B cell (primary cell): ENCODE data around the gene ASAP3. TPM values are rescaled to one million over a fixed set of nuclear protein-coding genes. Genes with fewer than 3 reads are reported as not detected.

Source experiments
- ATAC-seq: fragments of 200-7000 bp; cut with Tn5 transposase; one replicate; pipeline ENCODE4 v1.10.0; 2021; ENCODE audit warnings: low read depth, mild to moderate bottlenecking, moderate number of reproducible peaks, moderate library complexity
- CTCF ChIA-PET: fragments of 350-600 bp; sonication (Branson Sonifier 250); formaldehyde crosslinking; loops from one replicate; lab custom pipeline; 2021; ENCODE audit warnings: antibody characterized with exemption, inconsistent platforms; lab: Charles Lee
- POLR2A ChIA-PET: fragments of 350-600 bp; sonication (Branson Sonifier 250); formaldehyde crosslinking; loops from one replicate; lab custom pipeline; 2021; ENCODE audit warnings: antibody characterized with exemption; lab: Charles Lee
- DNase-seq: peaks from one replicate; pipeline ENCODE4 v3.0.0; 2013
- H2AFZ ChIP-seq: 2 replicates; pipeline ENCODE4 v1.6.1; 2012; ENCODE audit warnings: mild to moderate bottlenecking, low read depth, low read length; ENCODE audit not compliant: insufficient read depth, poor library complexity, severe bottlenecking
- H3K27ac ChIP-seq, 2 donors: 1 replicate in 1 of 2; 2 replicates in 1 of 2; pipeline ENCODE4 v1.5.1; 2012 to 2013; ENCODE audit warnings: low read length in 2 of 2, mild to moderate bottlenecking in 2 of 2, moderate library complexity in 1 of 2
- H3K27me3 ChIP-seq, 4 experiments: fragments of 200-600 bp in 1 of 4; sonication (generic) in 1 of 4; replicated peaks in 1 of 4; 1 replicate in 2 of 4; 2 replicates in 2 of 4; pipeline versions ENCODE4 v1.6.1 to v1.7.0; 2013 to 2016; ENCODE audit warnings: low read length in 3 of 4, mild to moderate bottlenecking in 2 of 4, mixed read lengths in 1 of 4, moderate library complexity in 1 of 4; ENCODE audit not compliant: insufficient read depth in 4 of 4, control insufficient read depth in 3 of 4; ENCODE audit errors: control extremely low read depth in 1 of 4
- H3K36me3 ChIP-seq, 2 experiments: replicated peaks in 1 of 2; 1 replicate in 1 of 2; 2 replicates in 1 of 2; pipeline versions ENCODE4 v1.6.1 to v1.7.1; 2013; ENCODE audit warnings: low read length in 1 of 2; ENCODE audit not compliant: insufficient read depth in 2 of 2, control insufficient read depth in 1 of 2; ENCODE audit errors: control extremely low read depth in 1 of 2, extremely low read depth in 1 of 2
- H3K4me1 ChIP-seq, 2 donors: fragments of 200-600 bp in 1 of 2; sonication (generic) in 1 of 2; 1 replicate in 1 of 2; 2 replicates in 1 of 2; pipeline versions ENCODE4 v1.5.1 to v1.6.1; 2013 to 2017; ENCODE audit warnings: low read length in 2 of 2; ENCODE audit not compliant: control insufficient read depth in 2 of 2, insufficient read depth in 2 of 2
- H3K4me2 ChIP-seq: replicated peaks from 2 replicates; pipeline ENCODE3; 2012; ENCODE audit warnings: mild to moderate bottlenecking, low read depth, low read length; ENCODE audit not compliant: poor library complexity, severe bottlenecking
- H3K4me3 ChIP-seq, 5 experiments: fragments of 200-600 bp in 1 of 5; sonication (generic) in 1 of 5; 1 replicate in 3 of 5; 2 replicates in 2 of 5; pipeline versions ENCODE4 v1.5.1 to v1.7.0; 2011 to 2016; ENCODE audit warnings: low read length in 4 of 5, mild to moderate bottlenecking in 4 of 5, low read depth in 2 of 5, control low read depth in 1 of 5, moderate library complexity in 1 of 5; ENCODE audit not compliant: insufficient read depth in 1 of 5; ENCODE audit errors: control extremely low read depth in 1 of 5, extremely low read depth in 1 of 5
- H3K79me2 ChIP-seq: fragments of 200-600 bp; sonication (generic); one replicate; pipeline ENCODE4 v1.6.0; 2016; ENCODE audit warnings: low read length; ENCODE audit not compliant: control insufficient read depth, insufficient read depth
- H3K9ac ChIP-seq: fragments of 200-600 bp; sonication (generic); 2 replicates; pipeline ENCODE4 v1.6.1; 2017; ENCODE audit warnings: mild to moderate bottlenecking, low read length, moderate library complexity
- H3K9me3 ChIP-seq, 3 donors: one replicate each; pipeline versions ENCODE4 v1.6.1 to v1.7.1; 2013; ENCODE audit warnings: low read length in 2 of 3; ENCODE audit not compliant: control insufficient read depth in 2 of 3, insufficient read depth in 1 of 3; ENCODE audit errors: control extremely low read depth in 1 of 3
- H4K20me1 ChIP-seq: 2 replicates; pipeline ENCODE4 v1.6.0; 2012; ENCODE audit warnings: mild to moderate bottlenecking, low read length; ENCODE audit not compliant: insufficient read depth, control insufficient read depth, poor library complexity, severe bottlenecking
- H3K27ac Mint-ChIP-seq: one replicate; pipeline ENCODE4 v1.8.0; 2021; ENCODE audit warnings: mixed read lengths
- H3K27me3 Mint-ChIP-seq: one replicate; pipeline ENCODE4 v1.8.0; 2021; ENCODE audit warnings: mixed read lengths
- H3K4me1 Mint-ChIP-seq: one replicate; pipeline ENCODE4 v1.8.0; 2021; ENCODE audit warnings: mixed read lengths
- H3K4me3 Mint-ChIP-seq: one replicate; pipeline ENCODE4 v1.8.0; 2021; ENCODE audit warnings: mixed read lengths
- H3K9me3 Mint-ChIP-seq: one replicate; pipeline ENCODE4 v1.8.0; 2022; ENCODE audit warnings: mixed read lengths; ENCODE audit not compliant: insufficient read depth
- EZH2 ChIP-seq: IDR thresholded peaks from 2 replicates; pipeline ENCODE4 v1.6.1; 2012; ENCODE audit warnings: borderline replicate concordance, low read depth, mild to moderate bottlenecking, moderate library complexity, low read length; ENCODE audit not compliant: insufficient read depth, poor library complexity, severe bottlenecking
- WGBS: methylation state at CpG from one replicate; pipeline ENCODE4 v1.1.5; 2013; ENCODE audit warnings: missing lambda C conversion rate; ENCODE audit not compliant: insufficient coverage; 5-methylcytosine and 5-hydroxymethylcytosine counted together
- intact Hi-C: fragments of 100-400 bp; cut with micrococcal nuclease; formaldehyde crosslinking; loops from one replicate; pipeline ENCODE4 v1.10.0; 2022
- polyA plus RNA-seq: library from polyadenylated mRNA; depleted of rRNA; stranded (reverse); fragments of >200 nt; gene quantifications from 2 replicates; pipeline ENCODE4 v1.2.3, GENCODE V29; 2012
- total RNA-seq, 2 donors: library from RNA; stranded (reverse); fragments of 120-200 nt in 1 of 2; gene quantifications; 1 replicate in 1 of 2; 2 replicates in 1 of 2; pipeline versions ENCODE4 v1.2.3 to v1.2.4, GENCODE V29; 2013 to 2022
- TF ChIP-seq, protein P1 (sequence below): fragments of 200-600 bp; IDR thresholded peaks from one replicate; pipeline ENCODE4 v1.8.0; 2022; ENCODE audit warnings: antibody characterized with exemption, mild to moderate bottlenecking

ASAP3 gene
- total and polyA plus RNA-seq, 2 donors (not counting 1 experiment from before 2014, with no cell fraction given) = 2.9 to 11.0 TPM

DNA sequence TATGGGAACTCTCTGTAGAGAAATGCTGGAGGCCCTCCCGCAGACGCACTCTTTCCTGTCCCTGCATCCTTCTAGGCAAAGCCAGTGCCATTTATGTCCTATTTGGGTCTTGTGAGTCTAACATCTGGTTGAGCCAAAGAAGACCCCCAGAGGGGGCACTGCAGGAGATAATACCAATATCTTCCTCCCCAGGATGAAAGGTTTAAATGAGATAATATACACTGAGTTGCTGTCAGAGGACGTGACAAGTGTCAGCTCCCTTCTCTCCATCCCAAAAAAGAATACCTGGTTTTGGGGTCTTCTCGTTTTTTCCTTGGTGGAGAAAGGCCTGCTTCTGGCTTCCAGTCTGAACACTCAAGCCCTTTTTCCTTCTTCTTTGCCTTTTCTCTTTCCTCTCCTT, 67.0 kb downstream of the ASAP3 start:
- intact Hi-C loops = no loop called here
- Histone ChIP-seq H3K9me3 (no peaks in the 10 kb centered on the region), H3K4me2 (no peak overlapping the region), H3K36me3 (no peaks in the 10 kb centered on the region), H3K4me1 (no peaks in the 10 kb centered on the region), H3K4me3 (no peak overlapping the region), H3K27ac (no peak overlapping the region), H3K27me3 (peaks cover 0 to 8% (median 2%) of the 10 kb centered on the region in 4 experiments), H3K79me2 (no peaks in the 10 kb centered on the region), H4K20me1 (no peaks in the 10 kb centered on the region), H2AFZ (no peak overlapping the region), H3K9ac (no peak overlapping the region)
- TF ChIP-seq, protein P1, sequence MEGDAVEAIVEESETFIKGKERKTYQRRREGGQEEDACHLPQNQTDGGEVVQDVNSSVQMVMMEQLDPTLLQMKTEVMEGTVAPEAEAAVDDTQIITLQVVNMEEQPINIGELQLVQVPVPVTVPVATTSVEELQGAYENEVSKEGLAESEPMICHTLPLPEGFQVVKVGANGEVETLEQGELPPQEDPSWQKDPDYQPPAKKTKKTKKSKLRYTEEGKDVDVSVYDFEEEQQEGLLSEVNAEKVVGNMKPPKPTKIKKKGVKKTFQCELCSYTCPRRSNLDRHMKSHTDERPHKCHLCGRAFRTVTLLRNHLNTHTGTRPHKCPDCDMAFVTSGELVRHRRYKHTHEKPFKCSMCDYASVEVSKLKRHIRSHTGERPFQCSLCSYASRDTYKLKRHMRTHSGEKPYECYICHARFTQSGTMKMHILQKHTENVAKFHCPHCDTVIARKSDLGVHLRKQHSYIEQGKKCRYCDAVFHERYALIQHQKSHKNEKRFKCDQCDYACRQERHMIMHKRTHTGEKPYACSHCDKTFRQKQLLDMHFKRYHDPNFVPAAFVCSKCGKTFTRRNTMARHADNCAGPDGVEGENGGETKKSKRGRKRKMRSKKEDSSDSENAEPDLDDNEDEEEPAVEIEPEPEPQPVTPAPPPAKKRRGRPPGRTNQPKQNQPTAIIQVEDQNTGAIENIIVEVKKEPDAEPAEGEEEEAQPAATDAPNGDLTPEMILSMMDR = no peak
- TF ChIP-seq EZH2 = no peak
- Mint-ChIP-seq H3K4me1 (no peaks in the 10 kb centered on the region), H3K27ac (no peak overlapping the region), H3K4me3 (no peak overlapping the region), H3K9me3 (no peaks in the 10 kb centered on the region), H3K27me3 (peaks cover 13% of the 10 kb centered on the region)
- no CpG with 5 or more reads among the region's 4 CpGs for WGBS
- ChIA-PET POLR2A (no interaction called here), CTCF (no interaction called here)
- ATAC-seq (no peak), DNase-seq (no peak)

DNA sequence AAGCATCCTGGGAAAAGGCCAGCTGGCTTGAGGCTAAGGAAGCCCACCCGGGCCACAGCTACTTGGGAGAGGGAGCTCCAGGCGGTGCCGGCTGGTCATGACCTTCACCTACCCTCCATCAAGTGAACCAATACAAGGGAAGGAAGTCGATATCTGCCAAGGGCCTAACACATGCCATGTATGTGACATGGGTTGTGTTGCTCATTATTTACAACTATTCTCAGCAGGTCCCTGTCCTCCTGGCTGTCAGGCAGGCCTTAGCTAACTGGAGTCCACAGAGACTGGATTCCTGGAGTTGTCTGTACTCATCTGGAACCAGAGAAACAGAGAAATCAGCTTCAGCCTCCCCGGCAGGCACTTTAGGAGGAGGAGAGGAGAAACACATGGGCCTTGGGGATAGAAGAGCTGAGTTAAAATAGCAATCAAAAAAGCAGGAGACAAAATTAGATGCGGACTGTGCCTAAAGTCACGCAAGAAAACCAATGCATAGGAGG, 75.1 kb downstream of the ASAP3 start:
- Histone ChIP-seq H3K27me3 (peaks cover 0 to 3% (median 1%) of the 10 kb centered on the region in 4 experiments), H3K4me3 (no peak overlapping the region), H2AFZ (no peak overlapping the region), H3K9me3 (no peaks in the 10 kb centered on the region), H3K36me3 (no peaks in the 10 kb centered on the region), H3K4me1 (peaks cover 0 to 4% of the 10 kb centered on the region in 2 donors), H3K9ac (no peak overlapping the region), H4K20me1 (no peaks in the 10 kb centered on the region), H3K27ac (no peak overlapping the region), H3K4me2 (no peak overlapping the region), H3K79me2 (no peaks in the 10 kb centered on the region)
- ATAC-seq = no peak
- ChIA-PET CTCF (interaction anchor here (0.6 kb wide), 1 partner anchor 110 kb away, joined by 4 read pairs; no protein-coding TSS in a partner anchor), POLR2A (no interaction called here)
- 100% methylated on average over 1 of the region's 7 CpGs for WGBS
- Mint-ChIP-seq H3K27me3 (peaks cover 8% of the 10 kb centered on the region), H3K4me3 (no peak overlapping the region), H3K4me1 (peaks cover 4% of the 10 kb centered on the region), H3K9me3 (no peaks in the 10 kb centered on the region), H3K27ac (no peak overlapping the region)
- TF ChIP-seq EZH2 = no peak
- TF ChIP-seq, protein P1 = no peak
- intact Hi-C loops = no loop called here
- DNase-seq = no peak
